Measurements from ENCODE around the gene PPFIBP2. TPM values are rescaled to one million over a fixed set of nuclear protein-coding genes. Genes with fewer than 3 reads are reported as not detected.

The PPFIBP2 gene
- total RNA-seq, 1 donor from 2014 or later = 24.1 TPM

- peaks cover 24% of the 10 kb centered on the region for H3K4me1 ChIP-seq
- H3K36me3 ChIP-seq = no peaks in the 10 kb centered on the region
- no peaks in the 10 kb centered on the region for H3K9me3 ChIP-seq
- intact Hi-C loops (cut with DNase I) = no loop called here
- ATAC-seq = no peak
- H3K27me3 ChIP-seq (ENCODE audit: low read depth) = no peaks in the 10 kb centered on the region
- no peak for TF ChIP-seq CTCF (IDR thresholded peaks at IDR 0.05)
- no peak overlapping the region for H3K27ac ChIP-seq
- H3K4me3 ChIP-seq = no peak overlapping the region
- DNase-seq = no peak
Observed at GRCh38 chr11:7509966-7510365, 3.8 kb upstream of the PPFIBP2 start.

GRCh38 chr11:7511401-7511800 lies 2.4 kb upstream of the PPFIBP2 start:
- peaks cover 29% of the 10 kb centered on the region for H3K4me1 ChIP-seq
- intact Hi-C loops (cut with DNase I) = no loop called here
- no peaks in the 10 kb centered on the region for H3K9me3 ChIP-seq
- no peak for ATAC-seq
- no peaks in the 10 kb centered on the region for H3K36me3 ChIP-seq
- TF ChIP-seq CTCF (IDR thresholded peaks at IDR 0.05) = no peak
- DNase-seq = no peak
- H3K27ac ChIP-seq = peak overlapping the region; percentile 81
- H3K4me3 ChIP-seq = no peak overlapping the region
- no peaks in the 10 kb centered on the region for H3K27me3 ChIP-seq (ENCODE audit: low read depth)

- Histone ChIP-seq H3K9me3 (no peaks in the 10 kb centered on the region), H3K4me1 (peaks cover 29% of the 10 kb centered on the region), H3K36me3 (no peaks in the 10 kb centered on the region), H3K27ac (peak overlapping the region; percentile 81), H3K27me3 (ENCODE audit: low read depth) (no peaks in the 10 kb centered on the region), H3K4me3 (peak overlapping the region; percentile 84)
- DNase-seq = peak; percentile 89
- no peak for TF ChIP-seq CTCF (IDR thresholded peaks at IDR 0.05)
- ATAC-seq = peak; percentile 52 to 73
- intact Hi-C loops (cut with DNase I) = no loop called here
Observed at GRCh38 chr11:7512525-7513233, 1.1 kb upstream of the PPFIBP2 start.

GRCh38 chr11:7514099-7514591 lies 346 bp downstream of the PPFIBP2 start:
- Histone ChIP-seq H3K4me3 (peak overlapping the region; percentile 84), H3K27ac (peak overlapping the region; percentile 81), H3K4me1 (peaks cover 29% of the 10 kb centered on the region), H3K27me3 (ENCODE audit: low read depth) (no peaks in the 10 kb centered on the region), H3K9me3 (no peaks in the 10 kb centered on the region), H3K36me3 (no peaks in the 10 kb centered on the region)
- ATAC-seq (peak; percentile 33 to 37), DNase-seq (peak; percentile 58)
- TF ChIP-seq CTCF (IDR thresholded peaks at IDR 0.05) = no peak
- intact Hi-C loops (cut with DNase I) = no loop called here

- H3K27ac ChIP-seq = no peak overlapping the region
- TF ChIP-seq CTCF (IDR thresholded peaks at IDR 0.05) = no peak
- H3K4me3 ChIP-seq = no peak overlapping the region
- DNase-seq (no peak), ATAC-seq (no peak)
- no peaks in the 10 kb centered on the region for H3K27me3 ChIP-seq (ENCODE audit: low read depth)
- H3K9me3 ChIP-seq = no peaks in the 10 kb centered on the region
- H3K4me1 ChIP-seq = peaks cover 29% of the 10 kb centered on the region
- intact Hi-C loops (cut with DNase I) = no loop called here
- no peaks in the 10 kb centered on the region for H3K36me3 ChIP-seq
Observed at GRCh38 chr11:7515447-7515886, 1.7 kb downstream of the PPFIBP2 start.
